Esophagus muscularis mucosa (tissue), 3 donors: Measurements from ENCODE around the gene ANGPTL8.

Source experiments
- CTCF ChIP-seq, 3 experiments: fragments of 200-600 bp in 2 of 3; fragments of 450-650 bp in 1 of 3; sonication (generic) in 2 of 3; IDR thresholded peaks; one replicate each; pipeline ENCODE4 v1.5.1; 2017 to 2019; ENCODE audit warnings: antibody characterized with exemption in 3 of 3, mild to moderate bottlenecking in 2 of 3, moderate library complexity in 1 of 3
- POLR2A ChIP-seq: fragments of 450-650 bp; IDR thresholded peaks from one replicate; pipeline ENCODE4 v1.6.1; 2017; ENCODE audit warnings: antibody characterized with exemption, moderate library complexity, mild to moderate bottlenecking, low read depth
- POLR2AphosphoS5 ChIP-seq, 2 donors: sonication (generic); formaldehyde crosslinking; IDR thresholded peaks; one replicate each; pipeline ENCODE4 v1.6.1; 2017; ENCODE audit warnings: antibody characterized with exemption in 2 of 2

GRCh38 chr19:11209839-11210655 lies 29.4 kb upstream of the ANGPTL8 start:
- TF ChIP-seq CTCF (IDR thresholded peaks at IDR 0.05) (no peak), POLR2A (no peak), POLR2AphosphoS5 (IDR thresholded peaks at IDR 0.05) (no peak)
